ENCODE data around the gene PKNOX2. TPM values are rescaled to one million over a fixed set of nuclear protein-coding genes. Genes with fewer than 3 reads are reported as not detected.

Gene PKNOX2
- total RNA-seq, 2 donors from 2014 or later: 4.0 to 6.9 TPM

DNA sequence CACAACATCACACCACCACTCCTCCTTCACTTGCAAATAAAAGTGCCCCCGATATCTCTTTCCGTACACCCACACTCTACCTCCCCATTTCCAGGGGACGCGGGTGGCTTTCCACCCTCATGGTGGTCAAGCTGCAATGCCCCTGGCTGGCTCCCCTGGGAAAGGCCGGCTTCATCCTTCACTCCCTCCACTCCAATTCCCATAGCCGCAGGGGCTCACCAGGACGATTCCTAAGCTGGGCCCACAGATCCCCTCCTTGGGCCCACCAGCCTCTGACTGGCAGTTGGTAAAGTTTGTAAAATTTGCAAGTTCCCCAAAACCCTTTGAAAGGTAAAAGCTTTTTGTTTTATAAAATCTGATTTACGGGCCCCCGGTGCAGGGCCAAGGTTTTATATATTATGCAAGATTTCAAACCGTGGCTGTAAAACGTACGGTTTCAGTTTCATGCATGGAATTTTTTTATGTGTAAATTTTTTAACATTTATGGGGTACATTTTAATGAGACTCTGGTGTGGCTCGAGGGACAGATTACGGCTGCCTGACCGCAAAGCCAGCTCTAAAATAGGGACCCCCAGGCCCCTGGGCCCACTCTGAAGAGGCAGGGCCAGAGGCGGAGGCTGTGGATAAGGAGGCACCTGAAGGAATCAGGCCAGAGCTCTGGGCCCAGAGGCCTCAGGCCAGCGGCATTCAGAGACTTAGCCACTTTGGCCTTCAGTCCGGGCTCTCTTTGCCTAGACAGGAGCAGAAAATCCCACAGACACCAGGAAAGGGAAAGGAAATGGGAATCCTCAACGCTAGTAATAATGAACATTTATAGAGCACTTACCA, 225.0 kb downstream of the PKNOX2 start:
- no peak overlapping the region for H3K4me3 ChIP-seq (ENCODE audit: low read length)
- Mint-ChIP-seq H3K27me3 (ENCODE audit: insufficient read depth) (peaks cover 31% of the 10 kb centered on the region), H3K4me3 (no peak overlapping the region), H3K4me1 (peaks cover 29% of the 10 kb centered on the region), H3K36me3 (ENCODE audit: low read depth) (no peaks in the 10 kb centered on the region), H3K27ac (no peak overlapping the region), H3K9me3 (no peaks in the 10 kb centered on the region)
- H3K9me3 ChIP-seq (ENCODE audit: control insufficient read depth, low read length): no peaks in the 10 kb centered on the region
- no peak overlapping the region for H3K9ac ChIP-seq (ENCODE audit: extremely low read depth, low read length, poor library complexity, severe bottlenecking)
- H3K27me3 ChIP-seq (ENCODE audit: control insufficient read depth, insufficient read depth, low read length, poor library complexity, severe bottlenecking): peaks cover 25% of the 10 kb centered on the region
- H3K4me1 ChIP-seq (ENCODE audit: control insufficient read depth, insufficient read depth, low read length): peaks cover 11% of the 10 kb centered on the region
- no peak overlapping the region for H3K27ac ChIP-seq (ENCODE audit: low read depth, low read length)
- TF ChIP-seq, protein P1, sequence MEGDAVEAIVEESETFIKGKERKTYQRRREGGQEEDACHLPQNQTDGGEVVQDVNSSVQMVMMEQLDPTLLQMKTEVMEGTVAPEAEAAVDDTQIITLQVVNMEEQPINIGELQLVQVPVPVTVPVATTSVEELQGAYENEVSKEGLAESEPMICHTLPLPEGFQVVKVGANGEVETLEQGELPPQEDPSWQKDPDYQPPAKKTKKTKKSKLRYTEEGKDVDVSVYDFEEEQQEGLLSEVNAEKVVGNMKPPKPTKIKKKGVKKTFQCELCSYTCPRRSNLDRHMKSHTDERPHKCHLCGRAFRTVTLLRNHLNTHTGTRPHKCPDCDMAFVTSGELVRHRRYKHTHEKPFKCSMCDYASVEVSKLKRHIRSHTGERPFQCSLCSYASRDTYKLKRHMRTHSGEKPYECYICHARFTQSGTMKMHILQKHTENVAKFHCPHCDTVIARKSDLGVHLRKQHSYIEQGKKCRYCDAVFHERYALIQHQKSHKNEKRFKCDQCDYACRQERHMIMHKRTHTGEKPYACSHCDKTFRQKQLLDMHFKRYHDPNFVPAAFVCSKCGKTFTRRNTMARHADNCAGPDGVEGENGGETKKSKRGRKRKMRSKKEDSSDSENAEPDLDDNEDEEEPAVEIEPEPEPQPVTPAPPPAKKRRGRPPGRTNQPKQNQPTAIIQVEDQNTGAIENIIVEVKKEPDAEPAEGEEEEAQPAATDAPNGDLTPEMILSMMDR (conservative IDR thresholded peaks at IDR 0.05): no peak
- no peaks in the 10 kb centered on the region for H3K36me3 ChIP-seq (ENCODE audit: control insufficient read depth, insufficient read depth, low read length)
- 94 to 96% methylated on average over 14 to 19 of the region's 19 CpGs for WGBS, 2 experiments (ENCODE audit: insufficient coverage in 1 of 2, insufficient read length in 1 of 2)
- DNase-seq: no peak

DNA sequence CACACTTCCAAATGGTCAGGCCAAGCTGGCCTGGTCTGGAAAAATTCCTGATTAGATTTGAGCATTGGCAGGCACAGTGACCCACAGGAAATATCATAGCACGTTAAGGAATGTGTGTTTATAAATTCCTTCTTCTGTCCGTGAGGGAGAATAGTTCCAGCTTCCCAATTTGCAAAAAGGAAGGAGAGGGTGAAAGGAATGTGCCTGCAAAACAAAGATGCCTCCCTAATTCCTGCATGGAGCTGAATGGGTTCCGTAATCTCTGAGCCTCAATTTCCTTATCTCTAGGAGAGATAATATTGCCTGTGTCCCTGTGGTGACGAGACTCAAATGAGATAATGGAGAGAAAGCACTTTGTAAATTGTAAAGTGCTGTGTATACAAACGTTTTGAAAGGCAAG, 226.4 kb downstream of the PKNOX2 start:
- Histone ChIP-seq H3K4me1 (ENCODE audit: control insufficient read depth, insufficient read depth, low read length) (peaks cover 11% of the 10 kb centered on the region), H3K9ac (ENCODE audit: extremely low read depth, low read length, poor library complexity, severe bottlenecking) (no peak overlapping the region), H3K4me3 (ENCODE audit: low read length) (no peak overlapping the region), H3K36me3 (ENCODE audit: control insufficient read depth, insufficient read depth, low read length) (no peaks in the 10 kb centered on the region), H3K27me3 (ENCODE audit: control insufficient read depth, insufficient read depth, low read length, poor library complexity, severe bottlenecking) (peaks cover 22% of the 10 kb centered on the region), H3K27ac (ENCODE audit: low read depth, low read length) (no peak overlapping the region), H3K9me3 (ENCODE audit: control insufficient read depth, low read length) (no peaks in the 10 kb centered on the region)
- no peak for DNase-seq
- Mint-ChIP-seq H3K9me3 (no peaks in the 10 kb centered on the region), H3K4me3 (no peak overlapping the region), H3K36me3 (ENCODE audit: low read depth) (no peaks in the 10 kb centered on the region), H3K27me3 (ENCODE audit: insufficient read depth) (peaks cover 33% of the 10 kb centered on the region), H3K27ac (peak overlapping the region; percentile 5), H3K4me1 (peaks cover 29% of the 10 kb centered on the region)
- TF ChIP-seq, protein P1 (conservative IDR thresholded peaks at IDR 0.05): no peak
- WGBS, 2 experiments (ENCODE audit: insufficient coverage in 1 of 2, insufficient read length in 1 of 2): 12 to 33% methylated on average over 5 of the region's 5 CpGs

DNA sequence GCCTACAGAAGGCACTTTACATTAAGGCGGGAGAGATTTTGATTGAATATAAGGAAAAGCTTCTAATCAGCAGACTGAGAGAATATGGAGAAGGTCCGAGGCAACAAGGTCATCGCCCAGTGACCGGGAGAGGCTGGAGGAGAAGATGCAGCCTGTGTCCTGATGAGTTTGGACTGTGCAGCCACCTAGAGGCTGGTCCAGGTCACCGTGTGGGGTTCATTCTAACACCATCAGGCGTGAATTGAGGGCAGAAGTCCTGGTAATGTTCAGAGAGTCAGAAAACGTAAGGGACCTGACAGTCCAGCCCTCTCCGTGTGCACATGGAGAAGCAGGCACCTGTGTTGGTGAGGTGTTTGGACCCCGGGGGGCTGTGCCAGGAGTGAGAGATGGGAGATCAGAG, 228.8 kb downstream of the PKNOX2 start:
- TF ChIP-seq, protein P1 (conservative IDR thresholded peaks at IDR 0.05): peak; percentile 59
- Mint-ChIP-seq H3K27ac (no peak overlapping the region), H3K27me3 (ENCODE audit: insufficient read depth) (peaks cover 25% of the 10 kb centered on the region), H3K9me3 (no peaks in the 10 kb centered on the region), H3K4me3 (no peak overlapping the region), H3K36me3 (ENCODE audit: low read depth) (no peaks in the 10 kb centered on the region), H3K4me1 (peaks cover 29% of the 10 kb centered on the region)
- Histone ChIP-seq H3K27ac (ENCODE audit: low read depth, low read length) (no peak overlapping the region), H3K4me1 (ENCODE audit: control insufficient read depth, insufficient read depth, low read length) (peaks cover 11% of the 10 kb centered on the region), H3K9me3 (ENCODE audit: control insufficient read depth, low read length) (no peaks in the 10 kb centered on the region), H3K4me3 (ENCODE audit: low read length) (no peak overlapping the region), H3K36me3 (ENCODE audit: control insufficient read depth, insufficient read depth, low read length) (no peaks in the 10 kb centered on the region), H3K27me3 (ENCODE audit: control insufficient read depth, insufficient read depth, low read length, poor library complexity, severe bottlenecking) (peaks cover 33% of the 10 kb centered on the region), H3K9ac (ENCODE audit: extremely low read depth, low read length, poor library complexity, severe bottlenecking) (no peak overlapping the region)
- DNase-seq: no peak
- WGBS, 2 experiments (ENCODE audit: insufficient coverage in 1 of 2, insufficient read length in 1 of 2): 93 to 96% methylated on average over 9 of the region's 9 CpGs

Measured in endodermal cell (in vitro differentiated cells).